GM19240 (cell line): ENCODE data around the gene ANKH.
A peak's percentile ranks its signal among the peaks of the same experiment; 100 is the strongest.
"Not testable (repeated sequence)": the region's sequence is repeated elsewhere in the genome, so short reads cannot be mapped to it uniquely, and the experiment has no call there.

Experiments used
- DNase-seq: peaks from one replicate; pipeline ENCODE4 v3.0.0; 2011; ENCODE audit warnings: low spot score; ENCODE audit not compliant: insufficient read length

The ANKH gene

DNA sequence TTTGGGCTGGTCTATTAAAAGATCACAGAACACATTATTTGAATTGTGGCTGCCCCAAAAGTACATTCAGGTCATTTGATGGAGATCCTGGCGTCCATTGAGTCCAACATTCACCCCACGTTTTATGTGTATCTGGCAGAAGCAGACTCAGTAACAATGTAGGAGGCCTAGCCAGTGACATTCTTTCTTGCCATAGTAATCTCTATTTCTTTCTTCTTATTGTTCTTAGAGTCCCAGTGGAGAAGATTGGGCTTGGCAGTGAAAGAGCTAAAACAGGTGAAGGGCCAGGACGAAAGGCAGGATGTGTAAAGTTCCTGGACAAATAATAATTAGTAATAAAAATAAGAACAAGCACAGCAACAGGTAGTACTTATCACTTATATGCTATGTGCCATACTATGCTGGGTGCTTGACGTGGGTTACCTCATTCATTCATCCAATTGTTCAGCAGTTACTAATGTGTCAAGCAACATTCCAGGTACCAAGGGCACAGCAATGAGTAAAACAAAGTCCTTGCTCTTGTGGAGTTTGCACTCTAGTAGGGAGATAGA is 12.6 kb upstream of the ANKH start:
- no peak for DNase-seq

DNA sequence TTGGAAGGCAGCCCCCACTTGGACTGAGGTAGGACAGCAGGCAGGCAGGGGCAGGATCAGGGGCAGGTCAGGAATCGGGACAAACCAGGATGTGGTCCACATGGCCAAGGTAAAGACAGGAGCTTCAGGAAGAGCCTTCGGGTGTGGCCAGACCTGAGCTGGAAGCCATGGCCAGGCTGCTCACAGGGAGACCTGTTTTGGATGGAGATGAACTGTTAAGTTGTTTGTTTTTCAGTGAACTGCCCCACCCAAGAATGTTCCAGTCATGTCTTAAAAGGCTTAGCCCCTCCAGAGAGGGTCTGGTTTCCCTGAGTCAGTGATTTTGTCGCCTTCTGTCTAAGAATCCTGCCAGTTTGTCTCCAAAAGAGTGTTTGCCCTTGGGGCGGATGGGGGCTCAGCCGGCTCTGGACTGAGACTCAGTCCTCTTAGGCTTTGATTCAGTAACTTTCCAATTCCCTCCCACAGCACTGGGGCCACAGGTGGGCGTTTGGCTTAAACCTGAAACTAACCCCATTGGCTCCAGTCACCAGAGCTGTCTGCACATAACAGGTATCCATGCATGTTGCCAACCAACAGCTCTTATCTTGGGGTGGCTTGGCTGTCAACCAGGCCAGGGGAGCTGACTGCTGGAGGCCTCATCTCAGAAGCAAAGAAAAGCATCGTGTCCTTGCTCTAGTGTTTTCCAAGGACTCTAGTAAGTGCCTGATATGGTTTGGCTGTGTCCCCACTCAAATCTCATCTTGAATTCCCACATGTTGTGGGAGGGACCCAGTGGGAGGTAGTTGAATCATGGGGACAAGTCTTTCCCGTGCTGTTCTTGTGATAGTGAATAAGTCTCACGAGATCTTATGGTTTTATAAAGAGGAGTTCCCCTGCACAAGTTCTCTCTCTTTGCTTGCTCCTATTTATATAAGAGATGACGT is 11.3 kb upstream of the ANKH start:
- DNase-seq = no peak

DNA sequence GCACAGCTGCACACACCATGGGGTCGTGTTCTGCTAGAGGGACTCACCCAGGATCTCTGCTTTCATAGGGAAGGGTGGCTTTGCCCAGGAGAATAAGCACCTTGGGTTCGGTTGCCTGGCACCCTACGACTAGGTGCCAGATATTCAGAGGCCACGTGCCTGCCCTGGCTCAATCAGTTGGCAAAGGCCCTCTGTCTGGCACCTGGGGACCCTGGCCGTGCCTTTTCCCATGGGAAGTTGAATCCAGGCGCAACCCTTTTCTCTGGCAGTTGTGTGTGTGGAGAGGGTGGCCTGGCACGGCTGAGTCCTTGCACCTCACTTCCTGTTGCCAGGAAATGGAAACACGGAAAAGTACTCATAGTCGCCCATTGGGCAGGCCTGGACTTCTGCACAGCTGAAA is 10.2 kb upstream of the ANKH start:
- no peak for DNase-seq

DNA sequence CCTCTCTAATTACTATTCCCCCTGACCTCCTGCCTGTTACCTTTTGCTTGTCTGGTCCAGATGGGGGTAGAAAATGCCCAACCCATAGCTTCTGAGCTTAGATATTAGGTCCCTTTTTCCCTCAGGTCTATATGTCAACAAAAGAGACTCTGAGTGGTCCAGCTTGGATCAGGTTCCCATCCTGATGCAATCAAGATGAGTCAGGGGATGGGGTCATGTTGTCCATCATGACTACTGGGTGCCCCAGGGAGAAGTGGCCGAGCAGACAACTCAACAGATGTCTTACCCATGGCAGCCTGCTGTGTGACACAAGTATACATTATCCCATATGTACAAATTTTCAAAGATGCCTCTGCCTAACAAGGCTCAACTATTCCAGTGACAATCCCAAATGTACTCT is 9.1 kb upstream of the ANKH start:
- DNase-seq = no peak

DNA sequence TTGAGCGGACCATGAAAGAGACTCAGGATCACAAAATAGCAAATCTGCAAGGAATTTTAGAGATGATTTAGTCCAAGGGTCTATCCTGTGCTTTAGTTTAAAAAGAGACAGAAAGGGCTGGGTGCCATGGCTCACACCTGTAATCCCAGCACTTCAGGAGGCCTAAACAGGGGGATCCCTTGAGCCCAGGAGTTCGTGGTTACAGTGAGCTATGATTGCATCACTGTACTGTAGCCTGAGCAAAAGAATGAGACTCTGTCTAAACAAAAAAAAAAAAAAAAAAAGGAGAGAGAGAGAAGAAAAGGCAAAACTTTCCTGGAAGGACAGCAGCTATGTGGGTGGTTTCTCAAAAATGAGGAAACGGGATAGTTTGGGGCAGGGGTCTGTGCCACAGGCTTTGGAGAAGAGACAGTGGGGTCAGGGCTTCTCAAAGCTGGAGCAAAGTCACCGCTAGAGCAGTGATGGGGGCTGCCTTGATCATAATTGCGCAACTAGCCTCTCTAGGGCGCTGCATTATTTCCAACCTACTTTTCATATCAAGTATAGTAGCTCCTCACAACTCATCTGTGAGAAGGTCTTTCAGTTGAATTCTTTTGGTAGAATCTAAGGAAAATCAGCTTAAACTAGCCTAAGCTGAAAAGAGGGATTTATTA is 8.5 kb upstream of the ANKH start:
- no peak for DNase-seq

DNA sequence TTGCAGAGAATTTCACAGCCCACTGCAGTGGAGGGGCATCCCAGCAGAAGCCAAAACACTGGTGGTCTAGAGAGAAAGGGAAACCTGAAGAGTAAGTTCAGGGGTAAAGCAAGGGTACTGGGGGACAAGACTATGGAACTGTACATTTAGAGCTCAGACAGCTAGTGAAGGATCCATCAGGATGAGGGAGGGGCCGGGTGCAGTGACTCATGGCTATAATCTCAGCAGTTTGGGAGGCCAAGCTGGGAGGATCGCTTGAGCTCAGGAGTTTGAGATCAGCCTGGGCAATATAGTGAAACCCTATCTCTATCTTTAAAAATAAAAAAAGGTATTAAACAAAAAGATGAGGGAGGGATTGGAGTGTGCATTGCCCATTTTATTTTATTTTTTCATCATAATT is 7.8 kb upstream of the ANKH start:
- DNase-seq = no peak

DNA sequence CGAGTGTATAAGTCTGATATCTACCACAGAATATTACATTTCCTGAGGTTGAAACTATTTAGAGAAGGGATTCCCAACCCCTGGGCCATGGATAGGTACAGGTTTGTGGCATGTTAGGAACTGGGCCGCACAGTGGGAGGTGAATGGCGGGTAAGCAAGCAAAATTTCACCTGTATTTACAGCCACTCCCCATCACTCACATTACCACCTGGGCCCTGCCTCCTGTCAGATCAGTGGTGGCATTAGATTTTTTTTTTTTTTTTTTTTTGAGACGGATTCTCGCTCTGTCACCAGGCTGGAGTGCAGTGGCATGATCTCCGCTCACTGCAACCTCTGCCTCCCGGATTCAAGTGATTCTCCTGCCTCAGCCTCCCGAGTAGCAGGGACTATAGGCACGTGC is 6.6 kb upstream of the ANKH start:
- DNase-seq = not testable (repeated sequence)

DNA sequence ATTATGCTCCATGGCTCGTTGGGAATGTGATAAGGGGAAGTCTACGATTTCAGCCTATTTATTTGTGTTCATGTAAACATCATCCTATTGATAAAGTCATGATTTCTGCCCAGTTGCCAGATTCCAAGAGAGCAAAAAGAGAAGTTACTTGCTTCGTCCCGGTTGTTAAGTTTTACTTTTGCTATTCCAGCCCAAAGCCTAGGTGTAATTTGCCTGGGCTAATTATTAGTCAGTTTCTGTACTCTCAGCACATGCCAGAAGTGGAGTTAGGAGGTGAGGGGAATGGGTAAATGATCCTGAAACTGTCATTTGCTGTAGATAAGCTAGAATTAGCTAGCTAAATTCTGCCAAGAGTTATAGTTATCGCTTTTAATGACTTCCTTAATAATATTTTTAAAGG is 4.5 kb upstream of the ANKH start:
- no peak for DNase-seq

DNA sequence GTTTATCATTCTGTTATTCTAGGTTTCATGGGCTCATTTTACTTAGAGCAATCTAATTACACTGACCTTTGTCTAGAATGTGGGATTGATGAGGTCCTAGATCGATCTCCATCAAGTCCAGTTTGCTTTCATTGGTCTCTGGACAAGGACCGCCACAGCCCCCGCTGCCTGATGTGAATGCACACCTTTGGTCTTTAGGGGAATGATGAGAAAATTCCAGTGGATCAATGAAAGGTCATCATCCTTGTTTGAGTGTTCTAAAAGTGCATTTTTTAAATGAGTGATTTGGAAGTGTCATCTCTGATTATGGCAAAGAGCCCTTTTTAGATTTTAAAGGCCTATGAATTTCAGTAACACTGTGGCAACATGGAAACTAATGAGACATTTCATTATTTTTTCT is 2.2 kb upstream of the ANKH start:
- no peak for DNase-seq

DNA sequence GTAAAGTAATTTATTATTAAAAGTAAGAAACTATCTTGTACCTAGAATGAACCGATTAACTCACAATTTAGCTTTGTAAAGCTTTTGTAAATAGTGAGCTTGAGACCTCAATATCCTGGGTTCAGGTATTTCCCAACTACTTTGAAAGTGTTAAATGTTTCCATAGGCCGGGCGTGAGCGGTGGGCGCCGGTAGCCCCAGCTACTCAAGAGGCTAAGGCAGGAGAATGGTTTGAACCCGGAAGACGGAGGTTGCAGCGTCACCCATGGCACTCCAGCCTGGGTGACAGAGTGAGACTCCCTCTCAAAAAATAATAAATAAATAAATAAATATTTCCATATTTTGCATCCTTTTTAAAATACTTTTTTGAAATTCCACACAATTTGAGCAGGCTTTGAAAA is 1.5 kb upstream of the ANKH start:
- DNase-seq = no peak

DNA sequence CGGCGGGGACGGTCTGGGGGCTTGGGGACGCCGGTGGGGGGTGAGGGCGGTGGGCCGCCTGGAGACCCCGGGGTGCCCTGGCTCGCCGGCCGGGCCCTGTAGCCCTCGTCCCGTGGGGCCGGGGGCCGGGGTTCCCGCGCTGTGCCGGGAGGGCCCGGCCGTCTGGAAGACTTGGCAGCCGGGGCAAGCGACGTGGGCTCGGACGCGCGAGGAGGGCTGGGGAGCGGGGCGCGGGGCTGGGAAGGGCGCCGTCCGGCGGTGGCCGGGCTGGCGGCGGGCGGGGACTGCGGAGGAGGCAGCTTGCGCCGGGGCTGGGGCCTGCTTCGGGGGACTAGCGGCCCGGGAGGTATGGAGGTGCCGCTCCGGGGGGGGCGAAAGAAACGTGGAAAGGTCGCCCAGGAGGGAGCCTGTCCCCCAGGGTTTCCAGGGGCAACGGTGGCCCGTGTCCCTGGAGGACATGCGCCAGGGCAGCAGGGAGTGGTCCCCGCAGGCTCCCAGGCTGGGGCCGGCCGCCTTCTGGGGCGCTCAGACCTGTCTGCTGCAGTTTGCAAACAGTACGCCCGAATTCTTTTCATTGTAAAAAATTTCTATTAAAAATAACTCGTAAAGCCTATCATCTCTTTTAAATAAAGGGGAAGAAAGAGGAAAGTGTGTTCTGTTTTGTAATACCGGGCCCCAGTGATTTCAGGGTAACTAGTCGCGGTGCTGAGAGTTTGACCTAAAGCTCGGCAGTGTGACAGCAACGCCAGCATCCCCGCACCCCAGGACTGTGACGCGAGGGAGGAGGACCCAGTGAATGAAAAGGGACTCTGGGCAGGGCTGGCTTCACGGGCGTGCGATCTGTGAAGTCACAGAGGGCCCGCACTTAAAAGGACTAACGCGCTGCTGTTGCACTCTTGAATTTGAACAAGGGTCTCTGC is 752 bp upstream of the ANKH start:
- DNase-seq = peak; percentile 4

DNA sequence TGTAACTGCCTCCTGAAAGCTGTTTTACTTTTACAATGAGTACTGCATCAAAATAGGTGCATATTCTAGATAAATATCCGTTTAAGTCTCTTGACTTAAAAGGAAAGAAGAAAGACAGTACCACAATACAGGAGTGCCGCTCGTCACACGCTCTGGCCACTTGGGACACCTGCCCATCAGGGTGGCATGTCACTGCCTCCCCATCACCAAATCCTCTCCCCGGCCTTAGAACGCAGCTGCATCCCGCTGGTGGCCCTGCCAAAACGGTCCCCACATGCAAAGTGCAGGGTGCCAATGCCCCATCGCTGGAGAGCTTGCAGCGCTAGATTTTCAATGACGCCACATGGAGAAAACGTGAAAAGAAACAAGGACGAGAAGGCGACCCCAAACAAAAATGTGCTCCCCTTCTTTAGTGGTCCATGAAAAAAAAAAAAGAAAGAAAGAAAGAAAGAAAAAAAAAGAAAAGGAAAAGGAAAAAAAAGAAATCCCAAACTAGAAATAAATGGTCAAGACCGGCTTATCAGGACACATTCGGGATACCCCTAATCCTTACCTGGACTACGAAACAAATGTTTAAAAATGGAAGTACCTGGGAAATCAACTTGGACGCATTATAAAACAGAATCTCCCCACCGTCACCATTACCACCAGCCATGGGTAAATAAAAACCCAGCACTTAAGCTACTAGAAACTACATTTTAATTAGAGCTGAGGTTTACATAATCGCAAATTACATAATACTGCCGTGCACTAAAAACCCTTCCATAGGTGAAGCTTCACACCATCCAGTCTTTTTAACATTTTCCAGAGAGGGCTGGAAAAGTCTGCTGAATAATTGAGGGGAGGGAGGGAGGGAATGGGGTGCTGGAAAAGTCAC is 1.0 kb downstream of the ANKH start:
- DNase-seq = no peak

DNA sequence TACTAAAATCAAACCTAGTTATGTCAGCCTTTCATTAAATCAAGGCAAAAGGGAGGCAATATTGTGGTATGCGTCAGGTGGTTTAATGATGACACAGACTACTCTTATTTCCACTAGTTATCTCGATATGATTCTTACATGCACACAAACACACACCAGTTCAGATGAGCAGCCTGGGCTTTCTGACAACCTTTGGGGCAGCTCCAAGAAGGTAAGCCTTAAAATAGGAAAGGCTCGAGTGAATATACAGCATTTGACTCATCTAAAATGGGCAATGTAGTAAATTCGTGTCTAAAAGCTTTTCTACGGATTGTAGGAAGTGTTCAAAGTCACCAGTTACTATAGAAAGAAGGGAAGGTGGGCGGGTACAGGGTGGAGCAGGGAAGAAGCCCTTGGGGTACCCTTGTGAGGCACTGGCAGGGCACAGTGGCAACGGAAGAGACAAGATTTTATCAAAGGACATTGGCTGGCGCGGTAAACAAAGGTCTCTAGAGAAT is 1.9 kb downstream of the ANKH start:
- no peak for DNase-seq

DNA sequence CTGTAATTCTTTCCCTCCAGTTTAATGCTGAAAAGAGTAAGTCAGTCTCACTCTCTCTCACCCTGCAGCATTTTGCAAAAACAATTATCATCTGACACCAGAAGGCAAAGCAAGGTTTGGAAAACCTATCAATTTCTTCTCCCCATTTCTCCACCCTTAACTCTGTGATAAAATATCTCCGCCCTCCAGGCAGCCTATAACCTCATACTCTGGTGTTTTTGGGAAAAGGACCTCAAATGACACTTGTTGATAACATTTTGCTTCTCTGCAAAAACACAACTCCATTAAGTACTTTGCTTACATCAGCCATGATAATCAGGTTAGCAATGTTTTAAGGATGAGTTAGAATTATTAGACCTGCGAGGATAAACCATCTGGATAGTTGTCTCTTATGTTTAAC is 2.3 kb downstream of the ANKH start:
- no peak for DNase-seq

DNA sequence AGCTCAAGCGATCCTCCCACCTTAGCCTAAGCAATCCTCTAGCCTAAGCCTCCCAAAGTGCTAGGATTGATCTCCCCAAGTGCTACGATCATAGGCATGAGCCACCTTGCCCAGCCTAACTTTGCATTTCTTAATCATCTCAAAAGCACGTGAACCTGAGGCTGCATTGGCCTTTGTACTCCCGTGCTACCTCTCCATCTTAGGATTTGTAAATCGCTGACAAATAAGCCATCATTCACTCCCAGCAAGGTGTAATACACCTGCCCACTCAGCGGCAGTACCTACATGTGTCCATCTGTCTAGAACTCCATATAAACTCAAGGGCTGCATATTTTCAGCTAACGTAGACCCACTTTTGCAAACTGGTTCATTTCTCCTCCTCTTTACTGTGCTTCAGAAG is 2.8 kb downstream of the ANKH start:
- DNase-seq = no peak

DNA sequence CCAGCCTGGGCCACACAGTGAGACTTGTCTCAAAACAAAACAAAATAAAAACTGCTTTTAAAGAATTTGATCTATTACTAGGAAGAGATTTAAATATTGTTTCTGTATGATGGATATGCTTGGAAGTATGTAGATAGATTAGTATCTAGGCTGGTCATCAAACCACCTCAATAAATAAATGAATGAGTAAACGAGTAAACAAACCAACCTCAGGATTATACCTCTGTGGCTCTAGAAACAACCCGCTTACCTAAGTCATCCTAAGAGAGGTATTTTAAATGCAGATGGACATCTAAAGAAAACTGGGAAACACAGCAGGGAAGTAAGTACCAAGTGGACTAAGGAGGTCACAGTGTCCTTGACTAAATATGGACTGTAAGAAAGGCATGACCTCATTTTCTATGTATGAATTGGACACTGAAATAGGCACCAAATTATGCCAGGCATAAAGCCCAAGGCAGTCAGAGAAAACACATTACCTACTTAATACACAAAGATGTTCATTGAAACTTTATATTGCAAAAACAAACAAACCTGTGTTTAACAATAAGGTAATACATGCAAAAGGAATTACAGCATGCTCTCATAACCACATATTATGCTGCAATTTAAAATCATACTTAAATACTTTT is 7.3 kb downstream of the ANKH start:
- no peak for DNase-seq

DNA sequence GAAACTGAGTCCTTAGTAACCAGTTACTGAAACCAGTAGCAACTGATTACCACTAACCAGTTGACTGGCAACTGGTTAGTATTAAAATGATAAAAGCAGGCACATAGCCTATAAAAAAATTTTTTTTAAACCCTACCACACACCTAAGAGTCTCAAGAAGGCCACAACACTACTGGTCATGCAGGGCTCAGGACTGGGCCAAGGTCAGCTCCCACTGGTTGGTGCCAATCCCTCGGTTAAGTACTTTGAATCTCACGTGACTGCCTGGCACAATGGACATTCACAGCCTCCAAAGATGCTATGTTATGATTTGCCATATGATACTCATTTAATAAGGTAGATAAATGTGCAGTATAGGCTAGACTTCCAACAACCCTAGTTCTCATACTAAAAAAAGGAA is 8.5 kb downstream of the ANKH start:
- no peak for DNase-seq

DNA sequence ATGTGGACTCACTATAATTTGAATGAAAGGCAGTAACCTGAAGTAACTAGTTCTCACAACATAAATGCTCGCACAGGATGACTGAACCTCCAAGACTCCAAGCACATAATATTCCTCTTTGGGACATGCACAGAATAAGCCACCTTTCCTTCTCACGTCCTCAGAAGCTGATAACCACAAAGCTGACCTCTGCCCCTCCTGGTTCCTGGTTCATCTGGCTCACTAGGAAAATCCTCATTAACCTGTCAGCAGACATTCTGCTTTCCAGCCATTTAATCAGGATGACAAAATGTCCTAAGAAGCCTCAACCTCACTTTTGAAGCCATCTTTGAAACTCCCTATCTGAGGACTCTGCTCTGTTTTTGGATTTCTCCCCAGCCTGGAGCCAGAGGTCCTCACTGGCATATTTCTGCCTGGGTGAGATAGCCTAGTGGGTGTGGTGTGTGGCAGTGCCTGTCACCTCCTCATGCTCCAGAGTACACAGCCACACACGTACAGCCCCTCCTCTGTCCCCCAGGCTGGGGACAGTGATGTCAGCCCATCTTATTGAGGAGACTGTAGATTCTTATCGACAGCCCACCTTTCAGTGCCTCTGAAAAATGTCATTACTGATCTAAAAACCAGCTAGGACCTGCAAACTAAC is 10.3 kb downstream of the ANKH start:
- DNase-seq = no peak

DNA sequence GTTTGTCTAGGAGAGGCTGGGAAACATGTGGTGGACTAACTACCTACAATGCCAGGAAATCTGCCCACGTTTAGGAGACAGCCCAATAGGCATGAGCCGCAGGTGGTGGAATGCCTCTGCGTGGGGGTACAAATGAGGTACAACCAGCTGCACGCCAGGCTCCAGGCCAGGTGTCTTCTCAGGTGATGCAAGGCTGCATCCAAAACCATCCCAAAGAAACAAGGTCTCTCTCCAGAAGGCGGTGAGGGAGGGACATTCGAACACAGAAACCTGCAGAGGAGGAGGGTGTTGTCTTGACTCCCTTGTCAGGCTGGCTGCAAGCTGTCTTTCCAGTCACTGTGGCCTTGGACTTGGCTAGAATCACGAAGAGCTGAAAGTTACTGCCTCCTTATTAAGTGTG is 11.6 kb downstream of the ANKH start:
- DNase-seq = no peak

DNA sequence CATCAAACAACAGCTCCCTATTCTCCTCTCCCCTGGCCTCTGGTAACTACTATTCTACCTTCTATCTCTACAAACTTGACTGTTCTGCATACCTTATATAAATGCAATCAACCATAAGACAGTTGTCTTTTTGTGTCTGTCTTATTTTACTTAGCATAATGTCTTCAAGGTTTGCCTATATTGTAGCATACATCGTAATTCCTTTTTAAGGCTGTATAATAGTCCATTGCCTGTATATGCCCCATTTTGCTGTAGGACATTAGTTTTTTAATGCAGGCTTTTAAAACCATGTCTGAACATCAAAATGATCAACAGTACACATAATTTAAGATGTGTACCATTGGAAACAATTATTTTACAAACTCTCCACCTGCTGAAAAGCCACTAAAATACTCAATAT is 12.4 kb downstream of the ANKH start:
- DNase-seq = no peak
